Measurements from ENCODE around the gene PLD1.
"Not testable (repeated sequence)": the region's sequence is repeated elsewhere in the genome, so short reads cannot be mapped to it uniquely, and the experiment has no call there.

PLD1 gene

DNA sequence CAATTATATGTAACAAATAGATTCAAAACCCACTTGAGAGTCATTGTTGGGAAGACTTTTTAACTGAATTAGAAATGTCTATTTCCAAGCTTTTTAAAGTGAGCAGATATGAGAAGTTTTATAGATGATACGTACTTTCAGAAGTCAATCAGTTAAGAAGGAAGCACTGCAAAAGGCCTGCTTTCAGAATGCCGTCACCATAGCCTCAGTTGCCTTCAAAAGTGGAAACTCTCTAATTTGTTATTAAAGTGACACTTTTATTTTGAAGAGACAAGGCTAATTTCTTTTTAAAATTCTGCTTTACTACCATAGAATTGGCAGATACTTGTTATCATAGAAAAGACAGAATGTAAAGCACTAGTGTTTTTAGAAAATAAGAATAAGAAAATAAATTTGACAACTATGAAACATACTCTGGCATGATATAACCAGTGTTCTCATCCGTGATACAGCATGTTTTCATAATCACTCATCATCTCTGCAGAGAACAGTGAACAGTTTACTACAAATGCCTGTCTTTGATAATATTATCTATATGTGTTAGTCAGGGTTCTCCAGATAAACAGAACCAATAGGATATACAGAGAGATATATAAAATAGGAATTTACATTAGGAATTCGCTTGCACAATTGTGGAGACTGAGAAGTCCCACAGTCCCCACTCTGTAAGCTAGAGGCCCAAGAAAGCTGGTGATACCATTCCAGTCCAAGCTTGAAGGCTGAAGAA, 7.0 kb upstream of the PLD1 start:
- no peak for DNase-seq (ENCODE audit: low read depth in 2 of 2)

DNA sequence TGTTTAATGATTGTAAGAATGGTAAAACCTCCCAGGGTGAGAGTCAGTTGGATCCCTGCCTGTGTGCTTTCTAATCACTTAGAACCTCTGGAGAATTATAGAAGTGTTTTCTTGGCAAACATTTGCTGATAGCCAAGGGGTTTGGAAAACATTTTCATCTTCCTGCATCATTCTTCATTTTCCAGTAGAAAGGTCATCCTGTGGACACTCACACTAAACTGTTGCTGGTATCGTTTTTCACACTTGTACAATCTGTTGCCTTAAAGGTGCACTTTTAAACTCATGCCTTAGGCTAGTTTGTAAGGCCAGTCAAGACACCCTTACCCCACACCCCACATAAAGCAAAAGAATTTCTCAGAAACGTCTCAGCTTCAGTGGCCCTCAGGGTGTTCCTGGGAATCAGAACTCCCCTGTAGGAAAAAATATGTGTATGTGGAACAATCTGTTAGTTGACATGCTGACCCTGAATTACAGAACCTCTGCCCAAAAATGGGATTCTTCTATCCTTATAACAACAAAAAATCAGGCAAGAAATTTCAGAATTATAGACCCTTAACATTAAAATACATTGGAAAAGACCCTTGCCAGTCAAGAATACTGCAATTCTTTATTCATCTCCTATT, 5.8 kb upstream of the PLD1 start:
- no peak for DNase-seq (ENCODE audit: low read depth in 2 of 2)

DNA sequence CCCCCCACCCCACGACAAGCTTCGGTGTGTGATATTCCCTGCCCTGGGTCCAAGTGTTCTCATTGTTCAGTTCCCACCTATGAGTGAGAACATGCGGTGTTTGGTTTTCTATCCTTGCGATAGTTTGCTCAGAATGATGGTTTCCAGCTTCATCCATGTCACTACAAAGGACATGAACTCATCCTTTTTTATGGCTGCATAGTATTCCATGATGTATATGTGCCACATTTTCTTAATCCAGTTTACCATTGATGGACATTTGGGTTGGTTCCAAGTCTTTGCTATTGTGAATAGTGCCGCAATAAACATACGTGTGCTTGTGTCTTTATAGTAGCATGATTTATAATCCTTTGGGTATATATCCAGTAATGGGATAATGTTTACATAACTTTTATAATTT, 4.4 kb upstream of the PLD1 start:
- not testable (repeated sequence) for DNase-seq (ENCODE audit: low read depth in 2 of 2)

DNA sequence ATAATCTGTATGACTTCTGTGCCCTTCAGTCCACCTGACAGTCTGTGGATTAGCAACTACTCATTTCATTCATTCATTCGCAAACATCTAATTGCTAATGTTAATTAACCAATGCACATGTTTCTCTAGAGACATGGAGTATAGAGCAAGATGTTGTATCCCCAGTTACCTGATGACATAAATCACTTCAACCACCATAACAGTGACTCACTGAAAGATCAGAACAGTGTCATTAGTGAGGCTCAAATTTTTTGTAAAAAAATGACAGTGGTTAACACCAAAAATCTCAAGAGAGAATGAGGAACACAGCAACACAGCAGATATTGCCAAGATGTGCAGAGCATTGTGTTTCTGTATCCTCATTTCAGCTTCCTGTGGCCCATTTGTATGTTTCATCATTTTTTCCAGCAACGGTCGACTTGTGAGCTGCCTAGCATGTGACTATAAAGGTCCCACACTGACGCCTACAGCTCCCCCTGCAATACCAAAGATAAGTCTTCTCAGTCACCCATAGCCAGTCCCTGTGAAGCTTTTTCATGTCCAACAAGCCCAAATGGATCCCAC, 3.7 kb upstream of the PLD1 start:
- no peak for DNase-seq (ENCODE audit: low read depth in 2 of 2)

DNA sequence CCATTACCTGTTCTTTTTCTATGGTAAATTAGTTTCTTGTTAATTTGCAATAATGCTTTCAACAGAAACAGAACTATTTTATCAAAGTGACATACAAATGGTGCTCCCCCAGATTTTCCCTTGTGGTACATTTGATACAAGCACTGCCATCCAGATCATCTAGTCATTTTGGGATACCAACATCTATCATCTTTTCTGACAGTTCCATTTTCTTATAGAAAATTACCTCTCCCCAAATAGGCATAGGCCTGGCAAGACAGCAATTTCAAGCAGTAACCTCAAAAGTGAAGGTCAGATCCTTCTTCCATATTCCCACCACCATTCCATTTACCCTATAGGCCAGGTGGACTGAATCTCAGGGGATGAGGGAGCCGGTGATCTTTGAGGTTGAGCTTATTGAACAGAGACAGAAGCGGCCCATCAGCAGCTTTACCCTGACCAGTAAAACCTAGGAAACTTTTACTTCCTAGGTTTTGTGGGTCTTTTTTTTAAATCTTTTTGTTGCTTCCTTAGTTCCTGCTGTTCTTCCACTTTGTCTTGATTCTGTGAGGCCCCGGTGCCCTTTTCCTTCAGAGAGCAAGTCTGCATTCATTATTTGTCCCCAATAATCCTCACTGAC, 3.1 kb upstream of the PLD1 start:
- no peak for DNase-seq (ENCODE audit: low read depth in 2 of 2)

DNA sequence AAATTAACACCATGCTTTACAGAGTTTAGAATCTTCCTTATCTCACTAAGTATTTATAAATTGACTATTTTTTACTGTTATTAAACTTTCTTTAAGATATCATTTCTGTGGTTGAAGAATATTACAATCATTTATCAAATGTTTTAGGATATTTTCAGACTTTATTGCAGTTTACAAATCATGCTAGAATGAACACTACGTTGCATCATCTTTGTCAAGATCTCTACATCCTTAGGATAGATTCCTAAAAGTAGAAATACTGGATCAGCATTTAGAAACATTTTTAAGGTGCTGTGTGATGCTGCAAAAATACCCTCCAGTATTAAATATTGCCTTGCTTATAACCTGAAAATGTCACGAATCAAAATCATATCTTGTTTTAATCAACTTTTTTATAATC, 2.5 kb upstream of the PLD1 start:
- DNase-seq (ENCODE audit: low read depth in 2 of 2) = no peak

DNA sequence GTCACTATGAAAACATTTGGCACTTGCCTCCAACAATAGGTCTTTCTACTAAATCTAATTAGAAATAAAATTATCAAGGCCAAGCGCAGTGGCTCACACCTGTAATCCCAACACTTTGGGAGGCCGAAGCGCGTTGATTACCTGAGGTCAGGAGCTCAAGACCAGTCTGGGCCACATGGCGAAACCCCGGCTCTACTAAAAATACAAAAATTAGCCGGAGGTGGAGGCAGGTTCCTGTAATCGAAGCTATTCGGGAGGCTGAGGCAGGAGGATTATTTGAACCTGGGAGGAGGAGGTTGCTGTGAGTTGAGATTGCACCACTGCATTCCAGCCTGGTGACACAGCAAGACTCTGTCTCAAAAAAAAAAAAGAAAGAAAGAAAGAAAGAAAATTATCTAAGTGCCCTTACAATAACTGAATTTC, 1.6 kb upstream of the PLD1 start:
- DNase-seq (ENCODE audit: low read depth in 2 of 2) = no peak

DNA sequence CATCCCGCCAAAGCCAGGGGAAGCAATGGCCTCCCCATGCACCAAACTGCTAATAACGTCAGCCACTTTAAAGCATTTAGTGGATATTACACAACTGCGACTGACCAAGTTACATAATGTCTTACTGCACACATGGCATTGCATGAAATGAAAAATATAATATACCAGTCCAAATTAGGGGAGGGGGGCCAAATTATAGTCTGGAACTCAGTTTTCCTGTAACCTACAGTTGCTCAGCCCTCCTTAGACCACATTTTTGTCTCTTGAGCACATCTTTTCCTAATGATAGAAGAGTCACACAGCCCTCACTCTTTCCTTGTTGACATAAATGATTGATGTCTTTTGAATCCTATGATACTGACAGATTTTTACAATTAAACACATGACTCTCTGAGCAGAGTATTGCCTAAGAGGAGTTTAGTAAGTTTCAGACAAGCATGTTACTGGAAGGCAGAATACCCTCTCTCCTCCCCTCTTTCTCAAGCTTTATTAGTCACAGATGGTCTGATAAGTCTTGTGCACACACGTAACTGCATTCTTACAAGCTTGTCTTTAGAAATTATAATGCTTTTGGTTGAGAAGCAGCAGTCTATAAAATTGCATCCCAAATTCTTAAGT, 1.1 kb upstream of the PLD1 start:
- peak; percentile 100 for DNase-seq (ENCODE audit: low read depth in 2 of 2)

DNA sequence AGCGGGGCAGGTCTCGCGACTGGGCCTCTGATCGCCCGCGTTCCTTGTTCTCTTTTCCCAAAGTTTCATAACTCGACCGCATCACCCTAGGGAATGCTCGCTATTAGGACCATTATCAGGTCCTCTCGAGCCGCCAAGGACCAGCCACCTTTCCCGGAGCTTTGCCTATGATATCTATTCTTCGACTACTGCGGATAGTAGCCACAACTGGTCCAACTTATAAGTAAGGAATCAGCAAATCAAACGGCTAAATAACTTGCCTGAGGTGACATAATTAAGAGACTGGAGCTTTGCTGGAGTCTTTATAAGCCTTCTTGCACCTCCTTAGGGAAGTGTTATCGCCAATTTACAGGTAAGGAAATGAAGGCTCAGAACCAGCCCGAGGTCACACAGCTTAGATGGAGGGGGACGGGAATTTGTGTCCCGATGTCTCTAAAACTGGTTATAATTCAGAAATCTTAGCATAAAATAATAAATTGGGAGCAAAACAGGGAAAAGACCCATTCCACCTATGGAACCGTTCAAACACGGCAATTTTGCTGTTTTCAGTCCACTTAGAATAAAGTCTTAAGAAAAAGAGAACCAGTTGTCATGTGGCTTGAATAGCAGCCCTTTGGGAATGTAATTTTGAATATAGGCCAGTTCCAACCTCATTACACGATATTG, 479 bp upstream of the PLD1 start:
- DNase-seq (ENCODE audit: low read depth in 2 of 2) = no peak

DNA sequence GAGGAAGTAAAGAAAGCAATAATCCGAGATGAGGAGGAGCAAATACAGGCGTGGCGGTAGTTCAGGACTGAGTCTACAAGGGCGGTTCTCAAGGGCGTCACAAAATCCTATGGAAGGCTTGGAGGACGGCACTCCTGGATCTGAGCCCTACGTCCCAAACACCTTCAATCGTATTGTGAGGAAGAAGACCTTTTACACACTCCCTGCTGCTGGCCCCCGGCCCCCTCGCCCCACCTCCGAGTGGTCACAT, 747 bp downstream of the PLD1 start:
- DNase-seq (ENCODE audit: low read depth in 2 of 2) = no peak

DNA sequence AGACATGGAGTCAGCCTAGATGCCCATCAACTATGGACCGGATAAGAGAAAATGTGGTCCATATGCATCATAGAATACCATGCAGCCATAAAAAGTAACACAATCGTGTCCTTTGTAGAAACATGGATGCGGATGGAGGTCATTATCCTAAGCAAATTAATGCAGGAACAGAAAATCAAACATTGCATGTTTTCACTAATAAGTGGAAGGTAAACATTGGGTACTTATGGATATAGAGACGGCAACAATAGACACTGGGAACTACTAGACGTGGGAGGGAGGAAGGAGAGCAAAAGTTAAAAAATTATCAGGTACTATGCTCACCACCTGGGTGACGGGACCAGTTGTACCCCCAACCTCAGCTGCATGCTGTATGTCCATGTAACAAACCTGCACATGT, 2.5 kb downstream of the PLD1 start:
- no peak for DNase-seq (ENCODE audit: low read depth in 2 of 2)

DNA sequence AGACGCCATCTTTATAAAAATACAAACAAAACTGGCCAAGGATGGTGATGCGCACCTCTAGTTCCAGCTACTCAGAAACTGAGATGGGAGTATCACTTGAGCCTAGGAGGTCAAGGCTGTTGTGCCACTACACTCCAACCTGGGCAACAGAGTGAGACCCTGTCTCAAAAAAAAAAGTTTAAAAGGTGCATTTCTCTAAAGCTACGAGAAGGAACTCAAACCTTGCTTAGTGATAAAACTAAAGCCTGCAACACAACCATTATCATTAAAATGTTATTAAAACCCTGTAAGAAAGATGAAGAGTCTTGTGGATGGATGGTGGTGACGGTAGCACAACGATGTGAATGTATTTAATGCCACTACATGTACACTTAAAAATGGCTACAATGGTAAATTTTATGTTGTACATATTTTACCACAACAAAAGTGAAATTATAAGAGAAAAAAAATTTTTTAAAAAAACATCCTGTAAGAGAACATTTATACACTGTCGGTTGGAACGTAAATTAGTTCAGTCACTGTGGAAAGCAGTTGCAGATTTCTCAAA, 3.1 kb downstream of the PLD1 start:
- no peak for DNase-seq (ENCODE audit: low read depth in 2 of 2)

DNA sequence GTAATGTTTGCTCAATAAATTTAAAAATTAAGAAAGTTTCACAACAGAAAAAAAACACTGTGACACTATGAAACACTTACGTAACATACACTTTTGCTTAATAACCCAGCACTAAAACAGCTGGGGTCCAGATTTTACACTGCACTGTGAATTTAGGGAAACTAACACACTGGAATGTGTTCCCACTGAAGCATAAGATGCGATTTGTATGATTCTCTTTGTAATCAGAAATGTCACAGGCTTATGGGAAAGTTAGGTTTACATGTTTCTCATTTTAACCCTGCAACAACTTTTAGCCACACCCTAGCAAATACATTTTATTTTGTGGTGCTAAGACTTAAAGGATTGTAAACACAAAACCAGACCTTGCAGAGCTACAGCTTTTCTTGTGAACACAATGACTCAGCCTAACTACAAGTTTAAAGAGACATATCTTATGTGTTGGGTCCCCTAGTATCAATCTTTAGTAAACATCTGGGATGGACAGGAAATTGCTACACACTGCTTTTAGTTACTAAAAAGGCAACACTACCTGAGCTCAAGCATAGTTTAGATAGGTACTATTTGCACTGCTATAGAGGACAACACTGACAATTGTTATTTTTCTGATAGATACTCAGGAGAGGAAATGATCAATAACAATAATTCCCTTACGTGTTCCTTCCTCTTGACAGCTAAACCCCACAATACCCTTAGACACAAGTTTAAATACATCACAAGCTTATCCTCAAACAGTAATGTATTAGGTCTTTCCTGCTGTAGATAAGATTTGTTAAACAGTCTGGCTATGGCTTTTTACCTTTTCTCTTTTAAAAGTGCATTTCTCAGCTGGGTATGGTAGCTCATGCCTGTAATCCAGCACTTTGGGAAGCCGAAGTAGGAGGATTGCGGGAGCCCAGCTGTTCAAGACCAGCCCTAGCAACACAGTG, 3.8 kb downstream of the PLD1 start:
- DNase-seq (ENCODE audit: low read depth in 2 of 2) = no peak

DNA sequence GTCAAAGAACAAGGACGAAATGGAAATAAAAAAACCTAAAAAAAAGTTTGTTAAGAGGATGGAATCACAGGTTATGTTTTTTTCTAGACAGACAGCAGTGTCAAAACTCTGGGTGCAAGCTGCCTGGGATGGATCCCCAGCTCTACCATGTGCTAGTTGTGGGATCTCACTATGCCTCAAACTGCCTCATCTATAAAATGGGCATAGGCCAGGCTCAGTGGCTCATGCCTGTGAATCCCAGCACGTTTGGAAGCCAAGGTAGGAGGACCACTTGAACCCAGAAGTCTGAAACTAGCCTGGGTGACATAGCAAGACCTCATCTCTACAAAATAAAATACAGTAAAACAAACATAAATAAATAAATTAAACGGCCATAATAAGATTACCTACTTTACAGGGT, 4.6 kb downstream of the PLD1 start:
- DNase-seq (ENCODE audit: low read depth in 2 of 2) = no peak

DNA sequence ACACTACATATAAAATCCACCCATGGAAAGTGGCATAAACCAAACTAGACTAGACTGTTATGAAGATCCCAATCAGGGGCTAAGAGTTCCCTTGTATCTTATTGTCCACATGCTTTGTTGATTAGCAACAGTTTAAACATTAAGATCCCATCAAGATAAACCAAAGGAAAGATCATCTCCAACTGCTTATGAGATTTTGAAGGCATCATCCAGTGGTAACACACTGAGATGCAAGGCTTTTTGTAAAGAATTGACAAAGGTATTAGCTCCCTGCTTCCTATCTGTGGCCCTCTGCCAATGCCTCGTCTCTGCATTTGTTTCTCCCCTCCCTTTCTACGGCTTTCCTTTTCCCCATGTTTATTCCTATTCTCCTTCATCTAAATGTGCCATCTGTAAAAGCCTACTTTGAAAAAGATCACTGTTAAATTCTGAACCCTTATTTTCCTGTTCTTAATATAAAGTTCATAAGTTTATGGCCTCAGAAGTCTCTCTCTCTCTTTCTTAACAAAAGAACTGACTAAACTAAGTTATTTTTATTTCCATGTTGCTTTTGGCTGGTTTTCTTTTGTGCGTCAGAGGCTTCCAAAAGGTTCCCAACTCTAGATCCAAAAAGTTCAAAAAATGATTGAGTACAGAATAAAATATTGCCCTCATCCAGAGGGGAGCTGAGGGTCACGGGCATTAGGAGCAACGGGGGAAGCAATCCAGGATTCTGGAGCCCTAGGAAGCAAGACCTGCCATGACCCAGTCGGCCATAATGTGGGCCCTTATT, 5.5 kb downstream of the PLD1 start:
- no peak for DNase-seq (ENCODE audit: low read depth in 2 of 2)

DNA sequence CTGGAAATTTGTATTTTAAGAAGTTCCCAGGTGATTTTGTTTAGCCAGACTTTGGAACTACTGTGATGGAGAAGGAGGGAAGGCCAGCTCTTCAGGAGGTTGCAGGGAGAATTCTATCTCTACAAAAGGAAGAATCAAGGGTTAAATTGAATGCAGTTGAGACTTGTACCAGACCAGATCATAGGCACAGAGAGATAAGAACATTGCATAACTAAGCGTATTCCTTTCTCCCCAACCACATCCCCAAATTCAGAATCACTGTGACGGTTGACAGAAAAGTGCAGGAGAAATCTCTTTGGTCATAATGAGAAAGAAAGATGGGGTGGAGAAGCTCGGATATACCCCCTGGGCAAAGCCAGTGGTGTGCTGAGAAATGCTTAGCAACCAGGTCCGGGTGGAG, 7.2 kb downstream of the PLD1 start:
- no peak for DNase-seq (ENCODE audit: low read depth in 2 of 2)

DNA sequence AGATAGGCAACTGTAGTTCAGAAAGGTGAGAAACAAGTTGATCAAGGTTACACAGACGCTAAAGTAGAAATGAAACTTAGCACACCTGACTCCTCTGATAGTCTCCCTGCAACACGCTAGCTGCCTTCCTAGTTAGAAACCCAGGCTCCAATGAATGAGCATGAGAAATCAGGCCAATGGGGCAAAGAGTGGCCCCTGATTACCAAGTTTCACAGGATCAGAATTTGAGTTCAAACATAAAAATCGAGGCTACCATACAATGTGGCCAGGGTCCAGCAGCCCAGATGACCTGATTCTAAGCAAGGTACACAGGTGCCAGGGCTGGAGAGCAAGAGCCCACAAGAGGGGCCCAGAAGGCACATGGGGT, 7.7 kb downstream of the PLD1 start:
- no peak for DNase-seq (ENCODE audit: low read depth in 2 of 2)

DNA sequence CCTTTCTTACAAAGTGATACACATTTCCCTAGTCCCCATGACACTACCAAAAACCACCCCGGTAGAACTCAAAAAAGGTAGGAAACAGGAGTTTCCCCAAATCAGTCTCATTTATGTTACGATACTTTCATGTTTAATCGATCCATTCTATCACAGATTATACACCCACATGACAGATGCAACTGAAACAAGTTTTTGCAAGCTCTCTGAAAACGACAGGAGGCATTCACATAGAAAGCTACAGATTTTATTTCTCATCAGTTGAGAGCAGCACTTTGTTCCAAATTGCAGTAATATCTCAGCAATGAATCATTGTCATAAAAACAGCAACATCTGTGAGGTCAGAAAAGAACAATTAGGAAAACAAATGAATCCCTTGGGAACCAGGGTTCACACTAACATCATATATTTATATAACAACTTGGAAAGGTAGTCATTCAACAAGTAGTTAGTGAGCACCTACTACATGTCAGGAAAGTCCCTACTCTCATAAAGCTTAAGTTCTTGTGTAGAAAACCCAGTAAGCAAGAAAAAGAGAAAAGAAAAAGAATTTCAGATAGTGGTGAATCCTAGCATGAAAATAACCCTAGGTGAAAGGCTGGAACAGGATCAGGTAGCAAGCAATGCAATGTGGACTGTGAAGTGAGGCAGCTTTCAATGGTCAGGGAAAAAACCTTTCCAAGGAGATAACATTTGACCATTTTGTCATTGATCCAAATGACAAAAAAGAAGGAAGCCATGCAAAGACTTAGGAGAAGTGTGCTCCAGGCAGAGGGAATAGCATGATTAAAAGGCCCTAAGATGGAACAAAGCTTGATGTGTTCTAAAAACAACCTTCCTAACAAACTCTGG, 8.3 kb downstream of the PLD1 start:
- DNase-seq (ENCODE audit: low read depth in 2 of 2) = peak in 1 of 2 experiments; percentile 74

DNA sequence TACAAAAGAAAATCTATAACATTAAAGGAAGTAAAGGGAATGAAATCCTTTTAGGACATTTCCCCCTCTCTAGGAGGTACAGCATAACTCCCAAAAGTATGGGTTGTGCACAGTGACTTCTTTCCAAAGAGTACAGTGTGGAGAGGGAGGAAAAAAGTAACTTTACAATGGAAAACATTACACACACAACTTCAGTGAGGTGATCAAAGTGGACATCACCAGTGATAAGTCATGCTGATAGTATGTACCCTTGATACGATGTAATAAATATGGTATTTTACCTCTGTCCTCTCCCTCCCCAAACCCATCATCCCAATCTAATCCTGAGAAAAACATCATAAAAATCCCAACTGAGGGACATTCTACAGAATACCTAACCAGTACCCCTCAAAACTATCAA, 10.8 kb downstream of the PLD1 start:
- no peak for DNase-seq (ENCODE audit: low read depth in 2 of 2)

All from fibroblast of skin of left biceps (primary cell).